Liver (tissue), 9 donors: Measurements from ENCODE around the gene IFT57. TPM values are rescaled to one million over a fixed set of nuclear protein-coding genes. Genes with fewer than 3 reads are reported as not detected.

Experiments used
- DNase-seq: peaks from one replicate; pipeline ENCODE4 v3.0.0-alpha.2; 2017; ENCODE audit warnings: low spot score
- H3K27ac ChIP-seq, 2 donors: one replicate each; pipeline ENCODE4 v1.7.0; 2013; ENCODE audit warnings: inconsistent platforms in 2 of 2, low read length in 2 of 2, control low read depth in 1 of 2, low read depth in 1 of 2, mild to moderate bottlenecking in 1 of 2
- H3K27me3 ChIP-seq, 4 donors: one replicate each; pipeline versions ENCODE4 v1.6.1 to v1.7.0; 2013; ENCODE audit warnings: low read length in 3 of 4, inconsistent platforms in 1 of 4, mild to moderate bottlenecking in 1 of 4, moderate library complexity in 1 of 4; ENCODE audit not compliant: control insufficient read depth in 4 of 4, insufficient read depth in 4 of 4
- H3K36me3 ChIP-seq, 4 donors: one replicate each; pipeline versions ENCODE4 v1.6.1 to v1.7.0; 2013; ENCODE audit warnings: low read length in 3 of 4, mild to moderate bottlenecking in 3 of 4, low read depth in 1 of 4, moderate library complexity in 1 of 4; ENCODE audit not compliant: control insufficient read depth in 4 of 4, insufficient read depth in 3 of 4
- H3K4me1 ChIP-seq, 4 donors: one replicate each; pipeline versions ENCODE4 v1.6.1 to v1.7.0; 2013; ENCODE audit warnings: low read length in 3 of 4, mild to moderate bottlenecking in 3 of 4, moderate library complexity in 1 of 4; ENCODE audit not compliant: control insufficient read depth in 4 of 4, insufficient read depth in 4 of 4
- H3K4me3 ChIP-seq, 3 donors: one replicate each; pipeline versions ENCODE4 v1.6.1 to v1.7.0; 2013; ENCODE audit warnings: low read length in 3 of 3, control low read depth in 1 of 3, low read depth in 1 of 3, mild to moderate bottlenecking in 1 of 3
- H3K9ac ChIP-seq, 2 donors: one replicate each; pipeline ENCODE4 v1.7.0; 2013; ENCODE audit warnings: low read length in 2 of 2, mild to moderate bottlenecking in 2 of 2, moderate library complexity in 2 of 2, control low read depth in 1 of 2, low read depth in 1 of 2
- H3K9me3 ChIP-seq, 4 donors: one replicate each; pipeline versions ENCODE4 v1.6.1 to v1.7.0; 2013; ENCODE audit warnings: low read length in 3 of 4; ENCODE audit not compliant: control insufficient read depth in 4 of 4
- ATF3 ChIP-seq: IDR thresholded peaks from 2 replicates; pipeline ENCODE4 v1.6.1; 2016; ENCODE audit warnings: antibody characterized with exemption
- CTCF ChIP-seq: fragments of 150-350 bp; IDR thresholded peaks from 2 replicates; pipeline ENCODE4 v1.5.1; 2017; ENCODE audit warnings: improper control_type of control experiment, low read depth, low read length; ENCODE audit not compliant: missing input control
- EGR1 ChIP-seq, 2 donors: IDR thresholded peaks; 2 replicates each; pipeline ENCODE4 v1.6.1; 2016 to 2018; ENCODE audit warnings: antibody characterized with exemption in 2 of 2, low read depth in 2 of 2
- FOXA1 ChIP-seq: IDR thresholded peaks from 2 replicates; pipeline ENCODE4 v1.6.1; 2016; ENCODE audit warnings: antibody characterized with exemption
- FOXA2 ChIP-seq: IDR thresholded peaks from 2 replicates; pipeline ENCODE4 v1.6.1; 2016; ENCODE audit warnings: antibody characterized with exemption
- HNF4A ChIP-seq, 2 donors: conservative IDR thresholded peaks; 2 replicates each; pipeline ENCODE4 v1.6.1; 2016; ENCODE audit warnings: antibody characterized with exemption in 2 of 2, mild to moderate bottlenecking in 2 of 2
- HNF4G ChIP-seq: IDR thresholded peaks from 2 replicates; pipeline ENCODE4 v1.6.1; 2016; ENCODE audit warnings: antibody characterized with exemption
- NR2F2 ChIP-seq: IDR thresholded peaks from 2 replicates; pipeline ENCODE4 v1.6.1; 2016; ENCODE audit warnings: antibody characterized with exemption
- RAD21 ChIP-seq, 2 donors: IDR thresholded peaks; 2 replicates each; pipeline ENCODE4 v1.6.1; 2016; ENCODE audit warnings: antibody characterized with exemption in 2 of 2, mild to moderate bottlenecking in 2 of 2
- REST ChIP-seq: IDR thresholded peaks from 2 replicates; pipeline ENCODE4 v1.6.1; 2016; ENCODE audit warnings: antibody characterized with exemption, mild to moderate bottlenecking
- SP1 ChIP-seq: IDR thresholded peaks from 2 replicates; pipeline ENCODE4 v1.6.1; 2018; ENCODE audit warnings: antibody characterized with exemption, mild to moderate bottlenecking
- YY1 ChIP-seq: IDR thresholded peaks from 2 replicates; pipeline ENCODE4 v1.6.1; 2016; ENCODE audit warnings: antibody characterized with exemption, mild to moderate bottlenecking
- ZBTB33 ChIP-seq: IDR thresholded peaks from 2 replicates; pipeline ENCODE4 v1.6.1; 2016; ENCODE audit warnings: antibody characterized with exemption
- WGBS: extraction: QIAGEN DNeasy Blood & Tissue Kit; methylation state at CpG from one replicate; pipeline ENCODE4 v1.1.7; 2013; 5-methylcytosine and 5-hydroxymethylcytosine counted together
- polyA plus RNA-seq, 2 donors: library from polyadenylated mRNA; stranded (reverse) in 1 of 2; unstranded in 1 of 2; fragments of 200-250 nt in 1 of 2; fragments of >200 nt in 1 of 2; fragmentation: Nextera tagmentation in 1 of 2; extraction: Ambion mirVana in 1 of 2; gene quantifications; one replicate each; pipeline versions ENCODE4 v1.2.1 to v1.2.3, GENCODE V29; 2013 to 2015
- total RNA-seq, 2 donors: library from RNA; depleted of rRNA; stranded (reverse); fragments of >200 nt; gene quantifications; one replicate each; pipeline ENCODE4 v1.2.3, GENCODE V29; 2014
- donor health status: healthy.
- donor health status: healthy.
- donor health status: healthy.
- donor health status: healthy.
- donor health status: healthy.

IFT57 gene
- total and polyA plus RNA-seq, 4 donors, result 5.2 to 9.2 (median 7.3) TPM

- Histone ChIP-seq H3K4me3 (no peak overlapping the region), H3K27ac (no peak overlapping the region), H3K27me3 (no peaks in the 10 kb centered on the region), H3K4me1 (no peaks in the 10 kb centered on the region), H3K9me3 (no peaks in the 10 kb centered on the region), H3K36me3 (no peaks in the 10 kb centered on the region), H3K9ac (no peak overlapping the region)
- WGBS, result 64% methylated on average over 7 of the region's 7 CpGs
- peak; percentile 49 for DNase-seq
- peak; percentile 17 for TF ChIP-seq CTCF
- TF ChIP-seq RAD21 (IDR thresholded peaks at IDR 0.05), result peak; percentile 72 to 76
- no peak for TF ChIP-seq REST
Observed at GRCh38 chr3:108153451-108153981, 68.7 kb downstream of the IFT57 start.

GRCh38 chr3:108152274-108152673, 70.0 kb downstream of the IFT57 start:
- Histone ChIP-seq H3K27ac (no peak overlapping the region), H3K36me3 (no peaks in the 10 kb centered on the region), H3K4me3 (no peak overlapping the region), H3K9me3 (no peaks in the 10 kb centered on the region), H3K9ac (no peak overlapping the region), H3K4me1 (no peaks in the 10 kb centered on the region), H3K27me3 (no peaks in the 10 kb centered on the region)
- TF ChIP-seq CTCF (no peak), FOXA2 (no peak), EGR1 (IDR thresholded peaks at IDR 0.05; ENCODE audit: low read depth in 2 of 2) (no peak), HNF4G (no peak), ATF3 (no peak), NR2F2 (no peak), FOXA1 (no peak), REST (no peak), YY1 (no peak), HNF4A (conservative IDR thresholded peaks at IDR 0.05) (no peak), RAD21 (IDR thresholded peaks at IDR 0.05) (no peak), ZBTB33 (no peak), SP1 (no peak)
- WGBS, result 94% methylated on average over 3 of the region's 3 CpGs
- DNase-seq, result no peak
